ENCODE measurements around the gene SCG3.
"Not testable (repeated sequence)": the region's sequence is repeated elsewhere in the genome, so short reads cannot be mapped to it uniquely, and the experiment has no call there.

DNA sequence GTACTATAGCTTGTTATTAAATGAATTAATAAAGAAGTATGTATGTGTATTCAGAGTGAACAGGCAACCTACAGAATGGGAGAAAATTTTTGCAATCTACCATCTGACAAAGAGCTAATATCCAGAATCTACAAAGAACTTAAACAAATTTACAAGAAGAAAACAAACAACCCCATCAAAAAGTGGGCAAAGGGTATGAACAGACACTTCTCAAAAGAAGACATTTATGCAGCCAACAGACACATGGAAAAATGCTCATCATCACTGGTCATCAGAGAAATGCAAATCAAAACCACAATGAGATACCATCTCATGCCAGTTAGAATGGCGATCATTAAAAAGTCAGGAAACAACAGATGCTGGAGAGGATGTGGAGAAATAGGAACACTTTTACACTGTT, 33.2 kb upstream of the SCG3 start:
- TF ChIP-seq, protein P1, sequence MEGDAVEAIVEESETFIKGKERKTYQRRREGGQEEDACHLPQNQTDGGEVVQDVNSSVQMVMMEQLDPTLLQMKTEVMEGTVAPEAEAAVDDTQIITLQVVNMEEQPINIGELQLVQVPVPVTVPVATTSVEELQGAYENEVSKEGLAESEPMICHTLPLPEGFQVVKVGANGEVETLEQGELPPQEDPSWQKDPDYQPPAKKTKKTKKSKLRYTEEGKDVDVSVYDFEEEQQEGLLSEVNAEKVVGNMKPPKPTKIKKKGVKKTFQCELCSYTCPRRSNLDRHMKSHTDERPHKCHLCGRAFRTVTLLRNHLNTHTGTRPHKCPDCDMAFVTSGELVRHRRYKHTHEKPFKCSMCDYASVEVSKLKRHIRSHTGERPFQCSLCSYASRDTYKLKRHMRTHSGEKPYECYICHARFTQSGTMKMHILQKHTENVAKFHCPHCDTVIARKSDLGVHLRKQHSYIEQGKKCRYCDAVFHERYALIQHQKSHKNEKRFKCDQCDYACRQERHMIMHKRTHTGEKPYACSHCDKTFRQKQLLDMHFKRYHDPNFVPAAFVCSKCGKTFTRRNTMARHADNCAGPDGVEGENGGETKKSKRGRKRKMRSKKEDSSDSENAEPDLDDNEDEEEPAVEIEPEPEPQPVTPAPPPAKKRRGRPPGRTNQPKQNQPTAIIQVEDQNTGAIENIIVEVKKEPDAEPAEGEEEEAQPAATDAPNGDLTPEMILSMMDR (conservative IDR thresholded peaks at IDR 0.05; ENCODE audit: low read length), result not testable (repeated sequence)
- not testable (repeated sequence) for TF ChIP-seq EZH2phosphoT487 (IDR thresholded peaks at IDR 0.05; ENCODE audit: borderline replicate concordance)

Data from Loucy (cell line).